NCI-H526 (cell line): ENCODE results near the gene RNF41.

Experiments
- DNase-seq, 2 experiments: peaks; one replicate each; lab custom pipeline; 2025; lab: John Stamatoyannopoulos, UW

RNF41 gene

DNA sequence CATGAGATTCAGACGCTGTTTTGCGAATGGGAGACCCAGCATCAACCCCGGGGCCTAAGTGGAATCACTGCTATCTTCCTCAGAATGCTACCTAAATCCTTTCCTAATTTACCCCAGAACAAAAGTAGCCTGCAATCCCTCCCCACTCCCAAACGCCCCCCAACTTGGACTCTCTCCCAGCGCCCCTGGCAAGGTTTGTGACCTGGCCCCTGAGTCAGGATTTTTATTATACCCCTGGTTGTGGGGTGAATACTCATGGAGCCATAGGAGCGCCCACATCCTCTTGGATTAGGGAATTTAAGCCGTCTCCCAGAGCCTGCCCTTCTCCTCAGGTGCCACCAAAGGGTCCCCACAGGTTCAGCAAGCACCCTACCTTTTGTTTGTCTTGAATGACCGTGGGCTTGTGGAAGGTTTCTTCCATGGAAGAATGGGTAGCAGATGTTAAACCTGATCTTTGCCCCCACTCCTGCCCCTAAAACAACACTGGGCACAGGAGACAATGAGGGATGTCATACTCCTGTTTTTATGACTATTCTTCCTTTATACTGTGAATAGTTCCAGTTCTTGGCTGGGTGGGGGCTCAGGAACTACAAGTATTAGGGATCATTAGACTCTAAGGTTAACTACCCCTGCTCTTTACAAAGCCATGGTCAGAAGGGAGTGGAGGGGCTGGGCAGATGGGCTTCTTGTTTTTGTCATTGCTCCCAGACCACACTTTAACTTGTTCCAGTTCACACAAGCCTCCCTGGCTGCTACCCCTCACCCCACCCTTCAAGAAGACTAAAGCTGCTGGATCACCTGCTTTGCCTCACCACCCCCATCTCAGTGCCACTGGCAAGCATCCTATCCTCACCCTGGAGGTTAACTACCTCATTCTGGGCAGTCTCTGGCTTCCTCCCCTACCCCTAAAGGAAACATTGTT lies 68.7 kb downstream of the RNF41 start:
- no peak for DNase-seq
